HepG2 (cell line): ENCODE measurements around the gene GCHFR. TPM values are rescaled to one million over a fixed set of nuclear protein-coding genes. Genes with fewer than 3 reads are reported as not detected.
A peak's percentile ranks its signal among the peaks of the same experiment; 100 is the strongest.

Experiments
- ATRX ChIP-seq: sonication (generic); formaldehyde crosslinking; IDR thresholded peaks from 2 replicates; pipeline ENCODE4 v1.4.0; 2020; ENCODE audit warnings: missing genetic modification reagents, borderline replicate concordance
- GLMP ChIP-seq: sonication (generic); formaldehyde crosslinking; IDR thresholded peaks from 2 replicates; pipeline ENCODE4 v1.9.0; 2021; ENCODE audit warnings: missing genetic modification reagents, mild to moderate bottlenecking, borderline replicate concordance
- HES4 ChIP-seq: sonication (generic); formaldehyde crosslinking; IDR thresholded peaks from 2 replicates; pipeline ENCODE4 v1.9.0; 2021; ENCODE audit warnings: mild to moderate bottlenecking, missing genetic modification reagents, borderline replicate concordance
- HHEX ChIP-seq: IDR thresholded peaks from 2 replicates; pipeline ENCODE4 v1.6.1; 2016; ENCODE audit warnings: control low read depth
- LBX2 ChIP-seq: sonication (generic); formaldehyde crosslinking; IDR thresholded peaks from 2 replicates; pipeline ENCODE4 v1.5.0; 2020; ENCODE audit warnings: missing genetic modification reagents, mild to moderate bottlenecking, borderline replicate concordance
- MTF1 ChIP-seq: sonication (generic); formaldehyde crosslinking; IDR thresholded peaks from 2 replicates; pipeline ENCODE4 v1.5.0; 2020; ENCODE audit warnings: missing genetic modification reagents
- PBX2 ChIP-seq: IDR thresholded peaks from 2 replicates; pipeline ENCODE4 v1.6.1; 2016; ENCODE audit warnings: control low read depth
- PCBP1 ChIP-seq: fragments of 200-400 bp; formaldehyde crosslinking; IDR thresholded peaks from 2 replicates; pipeline ENCODE4 v1.6.1; 2017; ENCODE audit warnings: mild to moderate bottlenecking, low read depth, low read length, borderline replicate concordance
- TEAD2 ChIP-seq: sonication (generic); formaldehyde crosslinking; IDR thresholded peaks from 2 replicates; pipeline ENCODE4 v1.9.0; 2021; ENCODE audit warnings: missing genetic modification reagents
- ZBED4 ChIP-seq: sonication (generic); formaldehyde crosslinking; IDR thresholded peaks from 2 replicates; pipeline ENCODE4 v1.4.0; 2020; ENCODE audit warnings: missing genetic modification reagents, borderline replicate concordance
- ZBTB4 ChIP-seq: sonication (generic); formaldehyde crosslinking; IDR thresholded peaks from 2 replicates; pipeline ENCODE4 v1.4.0; 2020; ENCODE audit warnings: missing genetic modification reagents, mild to moderate bottlenecking, borderline replicate concordance
- ZBTB7A ChIP-seq: sonication (generic); formaldehyde crosslinking; IDR thresholded peaks from 2 replicates; pipeline ENCODE4 v1.8.0; 2022; ENCODE audit warnings: mild to moderate bottlenecking, missing genetic modification reagents
- ZFAT ChIP-seq: sonication (generic); formaldehyde crosslinking; conservative IDR thresholded peaks from 2 replicates; pipeline ENCODE4 v1.8.1; 2023; ENCODE audit warnings: missing genetic modification reagents, inconsistent platforms
- ZFP82 ChIP-seq: sonication (generic); formaldehyde crosslinking; IDR thresholded peaks from 2 replicates; pipeline ENCODE4 v1.5.1; 2020; ENCODE audit warnings: mild to moderate bottlenecking, missing genetic modification reagents, borderline replicate concordance
- ZNF10 ChIP-seq: sonication (generic); formaldehyde crosslinking; IDR thresholded peaks from 2 replicates; pipeline ENCODE4 v1.4.0; 2020; ENCODE audit warnings: mild to moderate bottlenecking, low read depth, missing genetic modification reagents, borderline replicate concordance
- ZNF333 ChIP-seq: sonication (generic); formaldehyde crosslinking; IDR thresholded peaks from 2 replicates; pipeline ENCODE4 v1.4.0; 2020; ENCODE audit warnings: mild to moderate bottlenecking, missing genetic modification reagents, borderline replicate concordance
- ZNF747 ChIP-seq: sonication (generic); formaldehyde crosslinking; IDR thresholded peaks from 2 replicates; pipeline ENCODE4 v1.8.1; 2023; ENCODE audit warnings: missing genetic modification reagents, mild to moderate bottlenecking, borderline replicate concordance
- ZNF749 ChIP-seq: sonication (generic); formaldehyde crosslinking; IDR thresholded peaks from 2 replicates; pipeline ENCODE4 v1.8.0; 2022; ENCODE audit warnings: mild to moderate bottlenecking, missing genetic modification reagents, moderate library complexity, borderline replicate concordance
- polyA plus RNA-seq, 8 experiments: library from polyadenylated mRNA; depleted of rRNA in 3 of 8; stranded (reverse) in 7 of 8; unstranded in 1 of 8; fragments of >200 nt; fragmentation: Illumina TruSeq in 4 of 8; extraction: Trizol in 4 of 8; gene quantifications; 2 replicates each; pipeline versions ENCODE4 v1.2.1 to v1.2.3, GENCODE V29; 2011 to 2016; ENCODE audit warnings: low read depth in 4 of 8, missing spikeins in 1 of 8, mixed read lengths in 1 of 8; ENCODE audit not compliant: insufficient read depth in 1 of 8
- total RNA-seq, 5 experiments: library from RNA; depleted of rRNA; stranded (reverse); fragments of >200 nt; fragmentation: Illumina TruSeq; extraction: Trizol; gene quantifications; 2 replicates each; pipeline ENCODE4 v1.2.3, GENCODE V29; 2016; ENCODE audit warnings: low read depth in 1 of 5

The GCHFR gene
- total and polyA plus RNA-seq, 2 of the 13 experiments (the other 11 are each of a cell fraction or from before 2014, with no cell fraction given), result 51.5 to 92.4 TPM

DNA sequence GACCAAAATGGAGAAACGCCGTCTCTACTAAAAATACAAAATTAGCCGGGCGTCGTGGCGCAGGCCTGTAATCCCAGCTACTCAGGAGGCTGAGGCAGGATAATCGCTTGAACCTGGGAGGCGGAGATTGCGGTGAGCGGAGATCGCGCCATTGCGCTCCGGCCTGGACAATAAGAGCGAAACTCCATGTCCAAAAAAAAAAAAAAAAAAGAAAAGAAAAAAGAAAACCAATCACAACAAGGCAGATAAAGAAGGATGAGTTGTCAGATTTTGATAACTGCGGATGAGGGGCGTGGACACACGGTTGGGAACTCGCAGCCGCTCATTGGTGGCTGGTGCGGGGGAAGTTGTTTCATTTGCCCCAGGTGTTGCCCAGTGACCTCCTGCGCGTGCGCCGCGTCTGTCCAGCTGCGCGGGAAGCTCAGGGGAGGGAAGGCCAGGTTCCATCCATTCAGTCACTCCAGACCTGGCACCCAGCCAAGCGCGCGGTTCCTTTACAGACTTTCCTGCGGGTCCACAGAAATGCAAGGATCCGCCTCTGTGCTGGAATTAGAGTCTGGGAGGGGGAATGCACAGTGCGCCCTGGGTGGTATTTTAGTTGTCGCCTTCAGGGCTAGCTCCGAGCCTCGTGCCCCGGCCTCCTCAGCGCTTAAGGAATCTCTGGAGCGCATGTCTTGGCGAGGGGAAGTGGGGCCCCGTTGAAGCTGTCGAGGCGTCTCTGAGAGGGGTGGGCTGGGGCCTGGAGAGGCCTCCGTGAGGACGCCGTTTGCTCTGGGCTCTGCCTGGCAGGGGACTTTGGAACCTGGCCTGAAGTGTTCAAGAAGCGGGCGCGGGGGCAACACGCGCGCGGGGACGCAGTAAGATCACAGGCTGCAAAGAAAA, 708 bp upstream of the GCHFR start (continued):
- TF ChIP-seq HES4 (CRISPR knock-in tag) (peak; percentile 76; the same call in 1 of the 2 replicates), ZBED4 (CRISPR knock-in tag) (no peak; the same call in 1 of the 2 replicates), HHEX (CRISPR knock-in tag) (no peak), ZBTB4 (CRISPR knock-in tag) (0 out of 2 replicates have a peak, but pooled peaks have one; percentile 9), TEAD2 (CRISPR knock-in tag) (no peak), ZBTB7A (CRISPR knock-in tag) (no peak), ZFP82 (CRISPR knock-in tag) (no peak), GLMP (CRISPR knock-in tag) (no peak), ZNF747 (CRISPR knock-in tag) (no peak), MTF1 (CRISPR knock-in tag) (peak; percentile 60; the same call in 1 of the 2 replicates), ZNF749 (CRISPR knock-in tag) (no peak), PCBP1 (0 out of 2 replicates have a peak, but pooled peaks have one; percentile 12), ZNF333 (CRISPR knock-in tag) (no peak), LBX2 (CRISPR knock-in tag) (no peak; the same call in 1 of the 2 replicates), ZFAT (CRISPR knock-in tag) (no peak), ZNF10 (no peak), ATRX (CRISPR knock-in tag) (no peak), PBX2 (no peak)
